Measurements from ENCODE around the gene OR7D2. TPM values are rescaled to one million over a fixed set of nuclear protein-coding genes. Genes with fewer than 3 reads are reported as not detected.

The OR7D2 gene
- total RNA-seq = 0.51 TPM in 1 of 2 replicates, not detected in the other

GRCh38 chr19:9178901-9179300 is at the start of gene OR7D2:
OR7D2 (plus strand) TSS chr19:9178979; CDS start chr19:9185782, 6,803 bp downstream.

GRCh38 chr19:9140159-9140874 is 38.5 kb upstream of the OR7D2 start, which contains the start of gene ZNF317:
ZNF317 (plus strand) TSS chr19:9140397; CDS start chr19:9156017, 15,620 bp downstream.

GRCh38 chr19:9219489-9219888 is 40.7 kb downstream of the OR7D2 start, which contains the start of gene OR7D4:
OR7D4 (minus strand) TSS chr19:9219589; CDS start chr19:9214837, 4,752 bp downstream.

Other genes with a start within 250 kb of the OR7D2 start
- under 0.01 TPM in 1 of 2 replicates, not detected in the other for gene MUC16, start 168.6 kb upstream of the OR7D2 start, total RNA-seq
- not detected in 2 replicates for gene OR1M1, start 91.9 kb upstream of the OR7D2 start, total RNA-seq
- gene OR7G2, start 71.5 kb upstream of the OR7D2 start, total RNA-seq = not detected in 2 replicates
- not detected in 2 replicates for gene OR7G1, start 63.2 kb upstream of the OR7D2 start, total RNA-seq
- gene OR7G3, start 52.0 kb upstream of the OR7D2 start, total RNA-seq = not detected in 2 replicates
- gene ZNF317, start 38.6 kb upstream of the OR7D2 start, total RNA-seq = 9.6 and 16.0 TPM in 2 replicates
- gene OR7D4, start 40.6 kb downstream of the OR7D2 start, total RNA-seq = not detected in 2 replicates
- gene OR7E24, start 72.0 kb downstream of the OR7D2 start, total RNA-seq = not detected in 2 replicates
- gene ZNF699, start 130.9 kb downstream of the OR7D2 start, total RNA-seq = 8.5 and 10.5 TPM in 2 replicates
- 2.1 and 8.2 TPM in 2 replicates for gene ZNF559, start 145.2 kb downstream of the OR7D2 start, total RNA-seq
- 0.81 and 3.2 TPM in 2 replicates for gene ZNF177, start 184.0 kb downstream of the OR7D2 start, total RNA-seq

Data from mesangial cell (primary cell).